ENCODE data around the gene RIGI.
"Not testable (repeated sequence)": the region's sequence is repeated elsewhere in the genome, so short reads cannot be mapped to it uniquely, and the experiment has no call there.

Gene RIGI

DNA sequence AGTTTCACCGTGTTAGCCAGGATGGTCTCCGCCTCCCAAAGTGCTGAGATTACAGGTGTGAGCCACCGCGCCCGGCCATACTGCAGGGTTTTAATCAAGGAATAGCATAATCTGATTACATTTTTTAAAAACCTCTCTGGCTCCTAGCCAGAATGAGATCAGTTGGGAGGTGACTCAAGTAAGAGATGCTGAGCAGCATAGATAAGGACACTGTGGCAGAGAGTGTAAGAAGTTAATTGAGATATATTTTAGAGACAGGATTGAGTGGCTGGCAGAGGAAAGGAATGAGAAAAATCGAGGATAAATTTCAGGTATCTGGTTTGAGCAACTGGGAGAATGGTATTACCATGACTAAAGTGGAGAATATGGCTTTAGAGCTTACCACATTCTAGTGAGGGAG is 7.3 kb upstream of the RIGI start:
- no peak for DNase-seq (ENCODE audit: low read depth in 1 of 2, low spot score in 1 of 2)

DNA sequence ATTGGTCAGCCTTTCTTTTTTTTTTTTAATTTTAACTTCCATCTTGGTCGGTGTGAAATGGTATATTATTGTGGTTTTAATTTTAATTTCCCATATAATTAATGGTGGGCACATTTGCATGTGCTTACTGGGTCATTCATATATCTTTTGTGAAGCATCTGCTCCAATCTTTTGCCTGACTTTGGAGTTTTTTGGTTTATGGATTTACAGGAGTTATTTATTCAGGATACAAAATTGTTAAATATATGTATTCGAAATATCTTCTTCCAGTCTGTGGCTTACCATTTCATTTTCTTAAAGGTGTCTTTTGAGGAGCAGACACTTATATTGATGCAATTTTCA is 682 bp upstream of the RIGI start:
- DNase-seq (ENCODE audit: low read depth in 1 of 2, low spot score in 1 of 2) = no peak

DNA sequence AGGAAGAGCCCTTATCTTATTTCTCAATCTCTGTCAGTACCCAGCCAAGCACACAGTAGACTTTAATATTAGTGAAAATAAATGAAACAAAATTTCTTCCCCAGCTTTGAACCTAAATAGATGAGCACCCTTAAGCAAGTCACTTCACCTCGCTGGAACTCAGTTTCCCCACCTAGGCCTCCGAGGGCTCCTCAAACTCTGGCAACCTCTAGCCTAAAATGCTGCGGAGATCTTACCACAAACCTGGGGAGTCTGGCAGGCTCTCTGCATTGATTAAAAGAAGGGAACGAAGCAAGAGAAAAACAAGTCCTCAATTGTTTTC is 326 bp downstream of the RIGI start:
- no peak for DNase-seq (ENCODE audit: low read depth in 1 of 2, low spot score in 1 of 2)

DNA sequence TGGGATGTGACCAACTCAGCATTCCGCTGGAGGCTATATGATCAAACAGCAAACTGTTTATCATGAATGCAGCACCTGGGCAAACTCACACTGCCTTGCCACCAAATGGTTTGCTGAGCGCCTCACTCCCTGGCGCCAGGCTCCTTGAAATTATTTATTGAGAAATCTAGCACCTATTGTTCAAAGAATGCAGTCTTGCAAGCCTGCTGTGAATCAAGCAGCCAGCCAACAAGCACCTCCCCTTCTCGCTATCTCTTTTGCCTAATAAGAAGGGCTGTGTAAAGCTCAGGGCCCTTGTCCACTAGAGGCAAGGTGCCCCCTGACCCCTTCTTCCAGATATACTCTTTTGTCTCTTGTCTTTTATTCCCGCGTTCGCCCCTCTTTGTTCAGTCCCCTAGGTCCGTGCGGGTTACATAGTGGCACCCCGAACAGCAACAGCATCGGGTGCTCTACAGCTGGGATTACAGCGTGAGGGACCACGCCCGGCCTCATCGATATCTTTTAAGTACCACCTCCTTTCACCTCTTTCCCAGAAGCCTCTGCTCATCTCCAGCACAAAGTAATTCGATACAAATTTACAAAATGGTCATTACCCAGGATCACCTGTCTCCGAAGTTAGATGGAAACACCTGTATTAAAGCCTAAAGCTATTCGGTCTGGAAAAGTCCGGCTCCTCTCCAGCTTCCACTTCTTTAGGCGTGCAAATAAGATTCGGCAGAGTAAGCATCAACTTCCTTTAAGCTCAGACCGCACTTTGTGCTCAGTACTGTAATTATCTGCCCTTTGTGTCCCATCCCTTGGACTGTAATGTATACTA is 896 bp downstream of the RIGI start:
- DNase-seq (ENCODE audit: low read depth in 1 of 2, low spot score in 1 of 2) = no peak

DNA sequence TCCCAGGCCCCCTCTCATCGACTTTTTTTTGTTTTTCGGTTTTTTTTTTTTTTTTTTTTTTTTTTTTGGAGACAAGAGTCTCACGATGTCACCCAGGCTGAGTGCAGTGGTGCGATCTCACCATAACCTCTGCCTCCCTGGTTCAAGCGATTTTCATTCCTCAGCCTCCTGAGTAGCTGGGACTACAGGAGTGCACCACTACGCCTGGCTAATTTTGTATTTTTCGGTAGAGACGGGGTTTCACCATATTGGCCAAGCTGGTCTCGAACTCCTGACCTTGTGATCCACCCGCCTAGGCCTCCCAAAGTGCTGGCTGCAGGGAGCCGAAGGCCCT is 1.5 kb downstream of the RIGI start:
- DNase-seq (ENCODE audit: low read depth in 1 of 2, low spot score in 1 of 2) = not testable (repeated sequence)

DNA sequence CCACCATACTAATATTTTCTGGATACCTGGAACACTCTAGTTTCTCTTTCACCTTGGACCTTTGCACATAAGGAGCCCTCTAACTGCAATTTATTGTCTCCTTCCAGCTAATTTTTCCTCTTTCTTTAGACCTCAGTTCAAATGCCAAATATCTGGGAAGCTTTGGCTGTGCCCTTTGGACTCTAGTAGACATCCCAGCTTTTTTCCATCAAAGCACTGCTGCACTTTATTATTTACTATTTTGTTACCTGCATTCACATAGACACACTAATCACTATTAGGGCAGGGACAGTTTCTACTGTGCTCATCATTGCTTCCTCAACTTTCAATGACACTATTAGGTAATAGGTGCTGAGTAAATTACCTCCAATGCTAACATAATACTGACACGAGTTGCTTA is 2.1 kb downstream of the RIGI start:
- no peak for DNase-seq (ENCODE audit: low read depth in 1 of 2, low spot score in 1 of 2)

DNA sequence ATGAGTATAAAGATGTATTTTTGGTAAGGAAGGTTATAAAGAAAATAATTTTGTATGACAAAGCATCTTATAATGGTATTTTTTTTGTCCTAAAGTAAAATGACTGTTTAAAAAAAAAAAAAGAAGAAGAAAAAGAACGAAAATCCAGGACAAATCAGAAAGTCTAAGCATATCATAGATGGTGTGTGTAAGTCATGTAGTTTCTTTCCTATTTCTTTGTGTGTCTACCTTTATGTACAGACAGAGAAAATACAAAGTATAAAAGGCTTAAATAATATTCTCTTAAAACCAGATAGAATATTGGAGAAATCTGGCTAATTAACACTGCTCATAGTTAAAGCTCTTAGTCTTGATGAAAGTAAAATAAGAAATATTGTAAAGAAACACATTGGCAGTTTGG is 7.7 kb downstream of the RIGI start:
- no peak for DNase-seq (ENCODE audit: low read depth in 1 of 2, low spot score in 1 of 2)

DNA sequence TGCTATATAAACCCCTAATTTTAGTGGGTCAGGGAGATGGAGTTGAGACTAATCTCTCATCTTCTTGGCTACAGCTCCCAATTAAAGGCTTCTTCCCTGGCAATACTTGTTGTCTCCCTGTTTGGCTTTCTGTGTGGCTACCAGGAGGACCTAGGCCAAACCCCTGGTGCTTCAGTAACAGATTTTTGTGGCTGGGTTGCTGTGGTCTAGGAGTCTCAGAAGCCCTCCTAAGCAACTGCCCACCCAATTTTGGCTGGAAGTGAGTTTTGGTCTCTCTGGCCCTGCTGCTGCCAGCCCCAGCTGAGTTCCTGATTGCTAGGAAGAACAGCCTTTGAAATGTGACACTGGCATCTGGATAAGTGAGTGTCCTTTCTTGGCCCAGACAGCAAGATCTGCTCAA is 9.8 kb downstream of the RIGI start:
- DNase-seq (ENCODE audit: low read depth in 1 of 2, low spot score in 1 of 2) = no peak

DNA sequence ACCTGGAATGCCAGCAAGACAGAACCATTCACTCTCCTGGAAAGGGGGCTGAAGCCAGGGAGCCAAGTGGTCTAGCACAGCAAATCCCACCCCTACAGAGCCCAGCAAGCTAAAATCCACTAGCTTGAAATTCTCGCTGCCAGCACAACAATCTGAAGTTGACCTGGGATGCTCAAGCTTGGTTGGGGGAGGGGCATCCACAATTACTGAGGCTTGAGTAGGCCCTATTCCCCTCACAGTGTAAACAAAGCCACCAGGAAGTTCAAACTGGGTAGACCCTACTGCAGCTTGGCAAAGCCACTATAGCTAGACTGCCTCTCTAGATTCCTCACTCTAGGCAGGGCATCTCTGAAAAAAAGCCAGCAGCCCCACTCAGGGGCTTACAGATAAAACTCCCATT is 17.3 kb downstream of the RIGI start:
- DNase-seq (ENCODE audit: low read depth in 1 of 2, low spot score in 1 of 2) = no peak

DNA sequence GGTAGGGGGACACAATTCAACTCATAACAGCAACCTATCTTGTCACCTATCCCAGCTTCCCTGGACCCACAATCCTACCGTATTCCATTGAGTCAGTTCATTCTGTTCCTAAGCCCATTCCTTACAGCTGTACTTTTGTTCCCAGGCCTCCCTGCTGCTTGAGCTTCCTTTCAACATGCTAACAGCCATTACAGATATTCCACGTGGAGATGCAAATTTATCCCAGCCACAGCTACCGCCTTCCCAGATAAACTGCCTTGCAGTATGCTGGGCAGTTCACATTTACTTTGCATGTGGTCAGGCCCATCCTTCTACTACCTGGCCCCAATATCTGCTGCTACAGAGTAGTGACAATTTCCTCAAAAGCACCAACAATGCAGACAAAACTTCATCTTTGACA is 23.0 kb downstream of the RIGI start:
- no peak for DNase-seq (ENCODE audit: low read depth in 1 of 2, low spot score in 1 of 2)

DNA sequence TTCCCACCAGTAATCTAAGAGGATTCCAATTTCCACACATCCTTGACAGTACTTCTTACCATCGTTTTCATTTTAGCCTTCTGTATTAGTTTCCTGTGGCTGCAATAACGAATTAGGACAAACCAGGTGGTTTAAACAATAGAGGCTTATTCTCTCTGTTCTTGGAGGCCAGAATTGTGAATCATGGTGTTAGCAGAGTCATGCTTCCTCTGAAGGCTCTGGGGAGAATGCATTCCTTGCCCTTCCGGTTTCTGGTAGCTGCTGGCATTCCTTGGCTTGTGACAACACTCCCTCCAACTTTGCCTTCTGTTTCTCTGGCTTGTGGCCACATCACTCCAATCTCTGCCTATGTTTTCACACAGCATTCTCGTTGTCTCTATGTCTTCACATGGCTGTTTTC is 23.5 kb downstream of the RIGI start:
- no peak for DNase-seq (ENCODE audit: low read depth in 1 of 2, low spot score in 1 of 2)

DNA sequence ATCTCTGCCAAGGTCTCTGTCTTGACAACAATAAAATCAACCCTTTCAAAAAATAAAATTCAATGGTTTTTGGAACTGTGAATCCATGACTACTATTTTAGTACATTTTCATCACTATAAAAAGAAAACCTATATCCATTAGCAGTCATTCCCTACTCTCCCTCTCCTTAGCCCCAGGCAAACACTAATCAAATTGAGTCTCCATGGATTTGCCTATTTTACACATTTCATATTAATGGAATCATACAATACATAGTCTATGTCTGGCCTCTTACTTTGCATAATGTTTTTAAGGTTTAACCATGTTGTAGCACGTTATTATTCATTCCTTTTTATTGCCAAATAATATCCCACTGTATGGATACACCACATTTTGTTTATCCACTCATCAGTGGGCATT is 24.1 kb downstream of the RIGI start:
- no peak for DNase-seq (ENCODE audit: low read depth in 1 of 2, low spot score in 1 of 2)

DNA sequence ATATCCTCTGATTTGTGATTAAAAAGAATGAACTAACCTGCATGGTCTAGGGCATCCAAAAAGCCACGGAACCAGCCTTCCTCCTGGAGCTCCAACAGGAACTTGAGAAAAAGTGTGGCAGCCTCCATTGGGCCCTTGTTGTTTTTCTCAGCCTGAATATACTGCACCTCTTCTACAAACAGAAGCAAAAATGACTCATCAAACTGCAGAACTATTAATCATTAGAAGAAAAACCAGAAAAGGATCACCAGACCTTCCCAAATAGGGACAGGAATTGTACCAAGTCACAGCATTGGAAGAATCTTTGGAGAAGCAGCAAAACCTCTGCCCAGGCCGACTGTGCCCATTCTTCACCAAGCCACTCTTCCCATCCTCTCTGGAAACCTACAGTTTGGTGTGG is 25.2 kb downstream of the RIGI start:
- DNase-seq (ENCODE audit: low read depth in 1 of 2, low spot score in 1 of 2) = no peak

DNA sequence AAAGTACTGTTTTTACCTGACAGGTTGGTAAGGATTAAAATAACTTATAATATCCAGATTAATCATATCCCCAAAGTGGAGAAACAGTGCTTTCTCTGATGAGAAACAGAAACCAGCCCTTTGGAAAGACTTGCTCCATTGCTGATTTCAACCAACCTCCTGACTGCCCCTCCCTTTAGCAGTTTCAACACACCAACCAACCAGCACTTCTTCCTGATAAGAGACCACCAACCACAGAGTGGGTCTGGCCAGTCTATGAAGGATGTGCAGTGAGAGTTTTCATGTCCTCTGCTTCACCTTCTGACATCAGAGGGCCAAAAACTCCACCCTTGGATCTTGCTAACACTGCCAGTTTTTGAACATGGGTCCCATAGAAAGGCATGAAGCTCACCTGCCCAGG is 28.1 kb downstream of the RIGI start:
- DNase-seq (ENCODE audit: low read depth in 1 of 2, low spot score in 1 of 2) = no peak

DNA sequence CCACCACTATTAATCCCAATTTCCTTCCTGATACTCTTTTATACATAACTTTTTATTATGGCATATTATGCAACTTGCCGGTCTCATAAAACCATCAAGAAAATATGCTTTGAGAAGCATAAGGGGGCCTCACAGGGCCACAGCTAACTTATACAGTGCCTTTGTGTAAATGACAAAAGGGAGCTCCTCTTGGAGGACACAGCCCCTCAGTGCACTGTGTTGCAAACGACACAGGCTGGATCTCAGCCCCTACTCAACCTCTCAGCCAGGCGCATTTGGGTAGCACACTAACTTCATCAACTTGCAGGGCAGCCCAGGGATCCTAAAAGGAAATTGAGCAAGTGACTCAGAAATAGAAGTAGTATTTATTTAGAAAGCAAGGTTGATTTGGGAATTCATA is 35.4 kb downstream of the RIGI start:
- no peak for DNase-seq (ENCODE audit: low read depth in 1 of 2, low spot score in 1 of 2)

DNA sequence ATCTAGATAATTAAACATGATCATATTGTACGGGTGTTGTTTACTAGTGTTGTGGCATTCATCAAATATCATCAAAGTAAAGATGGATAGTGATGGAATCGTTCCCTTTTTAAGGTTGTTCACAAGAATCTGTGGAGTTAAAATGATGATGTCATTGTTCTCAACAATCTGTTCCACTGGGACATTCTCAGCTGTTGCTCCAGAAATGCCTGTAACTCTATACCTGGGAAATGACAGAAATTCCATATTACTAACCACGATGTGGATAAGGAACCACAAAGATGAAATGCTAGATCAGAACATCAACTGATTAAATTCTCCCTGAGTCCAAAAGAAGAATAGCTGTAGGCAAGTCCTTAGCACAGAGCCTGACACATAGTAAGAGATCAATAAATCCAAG is 38.0 kb downstream of the RIGI start:
- DNase-seq (ENCODE audit: low read depth in 1 of 2, low spot score in 1 of 2) = no peak

DNA sequence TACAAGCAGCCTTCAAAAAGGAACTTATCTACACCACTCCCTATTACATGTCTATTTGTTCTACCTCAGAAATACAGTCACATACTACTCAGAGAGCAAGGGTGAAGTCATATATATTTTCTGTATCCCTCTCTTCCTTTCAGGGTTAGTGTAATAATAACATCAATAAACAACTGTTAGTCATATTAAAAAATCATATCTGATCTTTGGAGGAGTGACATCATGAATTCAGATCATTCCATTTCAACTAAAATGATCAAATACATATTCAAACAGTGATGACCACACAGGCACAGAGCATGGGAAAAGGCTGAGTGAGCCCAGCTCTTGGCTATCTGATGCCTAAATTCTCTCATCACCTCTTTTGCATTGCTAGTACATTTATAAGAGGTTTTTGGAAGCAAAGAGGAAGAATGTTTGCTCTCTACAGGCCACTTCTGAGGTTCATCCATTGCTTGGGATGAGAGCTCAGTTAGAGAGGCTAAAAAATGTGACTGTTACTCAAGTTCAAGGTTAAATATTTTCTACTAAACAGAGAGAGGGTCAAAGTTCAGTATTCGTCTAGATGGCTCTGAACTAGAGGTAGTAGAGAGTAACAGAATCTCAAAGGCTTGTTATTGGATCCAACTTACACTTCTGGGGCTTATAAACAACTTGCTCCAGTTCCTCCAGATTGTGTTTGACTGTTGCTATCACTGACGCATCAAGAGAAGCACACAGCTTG is 39.0 kb downstream of the RIGI start:
- DNase-seq (ENCODE audit: low read depth in 1 of 2, low spot score in 1 of 2) = no peak

DNA sequence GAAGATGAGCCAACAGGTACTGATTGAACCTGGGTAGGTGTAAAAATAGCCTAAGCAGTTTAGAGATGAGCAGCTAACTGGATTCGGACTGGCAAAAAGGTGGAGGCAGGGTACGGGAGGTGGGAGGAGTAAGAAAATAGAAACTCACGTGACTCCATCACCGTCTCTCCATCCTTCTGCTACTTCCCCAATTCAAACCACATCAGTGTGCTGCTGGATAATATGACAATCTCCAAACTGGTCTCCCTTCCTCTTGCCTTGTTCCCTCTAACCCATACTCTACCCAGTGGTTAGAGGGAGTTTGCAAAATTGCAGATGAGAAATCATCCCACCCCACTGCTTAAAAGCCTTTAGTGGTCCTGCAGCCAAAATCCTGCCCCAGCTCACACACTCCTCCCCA is 42.7 kb downstream of the RIGI start:
- no peak for DNase-seq (ENCODE audit: low read depth in 1 of 2, low spot score in 1 of 2)
